Adrenal gland (tissue), 12 donors: Measurements from ENCODE around the gene ATXN7. TPM values are rescaled to one million over a fixed set of nuclear protein-coding genes. Genes with fewer than 3 reads are reported as not detected.
A peak's percentile ranks its signal among the peaks of the same experiment; 100 is the strongest.

ENCODE experiments used
- DNase-seq, 7 donors: peaks; one replicate each; pipeline ENCODE4 v3.0.0-alpha.2; 2019 to 2020
- H3K27ac ChIP-seq, 5 donors: fragments of 200-600 bp; sonication (generic) in 4 of 5; 1 replicate in 3 of 5; 2 replicates in 2 of 5; pipeline versions ENCODE4 v1.5.1 to v1.8.0; 2016 to 2020; ENCODE audit warnings: mild to moderate bottlenecking in 1 of 5
- H3K27me3 ChIP-seq: fragments of 200-600 bp; 2 replicates; pipeline ENCODE4 v1.8.0; 2021
- H3K36me3 ChIP-seq, 2 donors: fragments of 200-600 bp; replicated peaks in 1 of 2; 1 replicate in 1 of 2; 2 replicates in 1 of 2; pipeline versions ENCODE4 v1.5.1 to v1.8.0; 2018 to 2022
- H3K4me1 ChIP-seq, 2 donors: fragments of 200-600 bp; replicated peaks in 1 of 2; 1 replicate in 1 of 2; 2 replicates in 1 of 2; pipeline versions ENCODE4 v1.5.1 to v1.8.0; 2018 to 2021
- H3K4me3 ChIP-seq, 4 donors: fragments of 200-600 bp; sonication (generic) in 3 of 4; one replicate each; pipeline ENCODE4 v1.5.1; 2016 to 2018
- H3K9me3 ChIP-seq, 3 donors: fragments of 200-600 bp; sonication (generic) in 1 of 3; replicated peaks in 1 of 3; 1 replicate in 2 of 3; 2 replicates in 1 of 3; pipeline versions ENCODE4 v1.5.1 to v1.8.0; 2016 to 2021
- CTCF ChIP-seq, 6 experiments: fragments of 450-650 bp in 4 of 6; fragments of 200-600 bp in 2 of 6; sonication (generic) in 1 of 6; IDR thresholded peaks; 1 replicate in 5 of 6; 2 replicates in 1 of 6; pipeline versions ENCODE4 v1.5.1 to v1.8.0; 2016 to 2021; ENCODE audit warnings: antibody characterized with exemption in 6 of 6, mild to moderate bottlenecking in 2 of 6, moderate library complexity in 1 of 6
- POLR2A ChIP-seq, 2 donors: fragments of 450-650 bp; IDR thresholded peaks; one replicate each; pipeline ENCODE4 v1.6.1; 2017; ENCODE audit warnings: antibody characterized with exemption in 2 of 2, mild to moderate bottlenecking in 2 of 2, moderate library complexity in 1 of 2
- WGBS, 4 donors: extraction: QIAGEN DNeasy Blood & Tissue Kit in 2 of 4; methylation state at CpG; one replicate each; pipeline versions ENCODE4 v1.1.5 to v1.1.7; 2013 to 2017; 5-methylcytosine and 5-hydroxymethylcytosine counted together
- intact Hi-C, 2 donors: fragments of 100-400 bp; cut with DNase I; formaldehyde crosslinking; loops; one replicate each; pipeline versions ENCODE4 v1.14.1 to v1.15.0; 2022 to 2023
- polyA plus RNA-seq, 3 donors: library from polyadenylated mRNA; stranded (reverse); fragments of 200-250 nt in 2 of 3; fragments of 350-450 nt in 1 of 3; fragmentation: Illumina TruSeq in 1 of 3; extraction: RNeasy Lipid Tissue Mini Kit (QIAGEN cat#74804) in 1 of 3; gene quantifications; one replicate each; pipeline ENCODE4 v1.2.3, GENCODE V29; 2013 to 2014
- total RNA-seq, 9 donors: library from RNA; depleted of rRNA in 4 of 9; stranded (reverse); fragments of >200 nt in 4 of 9; fragments of 120-200 nt in 1 of 9; fragmentation: NEBNext Ultra II Directional in 1 of 9; extraction: Animal tissue kit (Norgen Biotek cat#: 25700) in 1 of 9; gene quantifications; one replicate each; pipeline versions ENCODE4 v1.1.0 to v1.2.4, GENCODE V29; 2013 to 2023
- donor health status: healthy with polysubstance abuse.
- donor health status: Bipolar disorder and iron deficiency.
- donor health status: DM: yes; HTN: yes; CAD: no.
- donor health status: DM: no; HTN: no; CAD: no.
- donor health status: DM: no; HTN: no; CAD: no.
- donor health status: DM: yes; HTN: yes; CAD: no.

Gene ATXN7
- total and polyA plus RNA-seq, 12 donors = 4.1 to 27.3 (median 18.0) TPM

DNA sequence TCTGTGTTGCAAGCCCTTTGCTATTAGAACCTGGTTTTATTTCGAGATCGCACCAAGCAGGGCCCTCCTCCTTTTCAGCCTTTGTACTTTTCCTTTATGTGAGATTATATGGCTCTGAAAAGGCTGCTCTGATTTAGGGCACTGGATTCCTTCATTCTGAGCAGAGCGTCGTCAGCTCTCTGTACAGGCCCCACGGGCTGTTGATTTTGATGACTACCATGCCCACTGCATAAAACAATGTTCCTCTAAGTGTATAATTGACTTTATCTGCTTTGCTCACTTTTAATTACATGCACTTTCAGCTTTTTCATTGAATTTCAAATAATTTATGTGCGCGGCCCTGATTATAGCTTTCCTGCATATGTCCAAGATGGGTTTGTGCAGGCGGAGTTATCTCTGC lies 164.0 kb downstream of the ATXN7 start:
- TF ChIP-seq CTCF (IDR thresholded peaks at IDR 0.05) = no peak
- TF ChIP-seq POLR2A (IDR thresholded peaks at IDR 0.05) = no peak
- Histone ChIP-seq H3K4me1 (peaks cover 0 to 14% of the 10 kb centered on the region in 2 donors), H3K4me3 (no peak overlapping the region), H3K27me3 (peaks cover 4% of the 10 kb centered on the region), H3K27ac (no peak overlapping the region), H3K36me3 (no peaks in the 10 kb centered on the region), H3K9me3 (no peaks in the 10 kb centered on the region)
- intact Hi-C loops = no loop called here
- WGBS, 4 donors = 69 to 85% (median 77%) methylated on average over 8 of the region's 8 CpGs
- no peak for DNase-seq

DNA sequence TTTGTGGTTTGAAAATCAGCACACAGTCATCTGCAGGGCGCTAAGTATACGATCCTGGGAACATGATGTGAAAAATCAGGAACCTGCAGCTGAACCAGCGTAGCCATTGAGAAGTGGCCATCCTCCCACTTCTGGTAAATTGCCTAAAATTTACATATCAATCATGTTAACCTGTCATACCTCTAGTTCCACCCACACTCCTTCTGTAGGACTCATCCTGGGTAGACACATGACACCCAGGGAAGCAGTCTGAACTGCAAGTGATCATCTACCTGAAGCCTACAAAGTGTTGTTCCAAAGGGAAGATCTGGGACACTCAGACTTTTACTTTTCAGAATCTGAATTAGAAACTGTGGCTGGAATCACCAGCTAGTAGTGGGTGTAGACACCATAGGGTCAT lies 165.1 kb downstream of the ATXN7 start:
- intact Hi-C loops = no loop called here
- Histone ChIP-seq H3K4me1 (peaks cover 0 to 11% of the 10 kb centered on the region in 2 donors), H3K36me3 (no peaks in the 10 kb centered on the region), H3K27me3 (peaks cover 4% of the 10 kb centered on the region), H3K27ac (no peak overlapping the region), H3K9me3 (no peaks in the 10 kb centered on the region), H3K4me3 (no peak overlapping the region)
- TF ChIP-seq CTCF (IDR thresholded peaks at IDR 0.05) (no peak), POLR2A (IDR thresholded peaks at IDR 0.05) (no peak)
- WGBS, 4 donors = 77 to 82% (median 79%) methylated on average over 3 of the region's 3 CpGs
- no peak for DNase-seq

DNA sequence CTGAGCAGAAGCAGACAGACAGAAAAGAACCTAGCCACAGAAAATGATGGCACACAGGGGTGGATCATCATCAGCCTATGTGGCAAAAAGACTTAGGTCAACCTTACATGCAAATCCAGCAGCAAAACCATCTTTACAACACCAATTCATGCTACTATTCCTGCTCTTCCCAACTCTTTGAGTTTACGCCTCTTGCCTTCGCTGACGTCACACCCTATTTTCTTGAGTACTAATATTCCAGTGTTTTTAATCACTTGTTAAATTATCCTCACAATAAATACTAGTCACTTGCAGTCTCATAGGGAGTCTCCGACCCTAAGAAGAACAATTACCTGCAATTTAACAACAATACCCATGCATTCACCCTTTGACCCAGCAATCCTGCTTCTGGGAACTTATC lies 165.6 kb downstream of the ATXN7 start:
- DNase-seq = no peak
- Histone ChIP-seq H3K36me3 (no peaks in the 10 kb centered on the region), H3K4me3 (no peak overlapping the region), H3K4me1 (peaks cover 0 to 10% of the 10 kb centered on the region in 2 donors), H3K27me3 (peaks cover 4% of the 10 kb centered on the region), H3K27ac (no peak overlapping the region), H3K9me3 (no peaks in the 10 kb centered on the region)
- intact Hi-C loops = no loop called here
- TF ChIP-seq CTCF (IDR thresholded peaks at IDR 0.05) = no peak
- TF ChIP-seq POLR2A (IDR thresholded peaks at IDR 0.05) = no peak
- 71 to 89% (median 85%) methylated on average over 4 of the region's 4 CpGs for WGBS, 4 donors

DNA sequence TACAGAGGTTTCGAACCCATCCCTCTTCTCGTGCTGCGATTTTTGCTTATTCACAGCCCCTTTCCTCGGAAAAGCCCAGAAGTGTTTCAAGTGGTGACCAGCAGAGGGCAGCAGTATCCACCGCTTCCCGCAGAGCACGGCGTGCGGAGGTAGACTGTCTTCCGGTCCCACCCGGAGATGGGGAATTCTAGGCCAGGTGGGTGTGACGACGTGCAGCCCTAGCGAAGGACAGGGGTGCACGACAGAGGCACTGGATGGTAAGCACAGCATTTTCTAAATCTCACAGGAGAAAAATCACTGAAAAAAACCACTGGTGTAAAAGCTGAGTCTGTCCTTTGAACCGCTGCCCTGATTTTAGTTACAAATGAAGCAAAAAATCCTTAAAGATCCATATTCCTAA lies 167.1 kb downstream of the ATXN7 start:
- H3K9me3 ChIP-seq = no peaks in the 10 kb centered on the region
- TF ChIP-seq CTCF (IDR thresholded peaks at IDR 0.05) = peak; percentile 76 to 95 (median 92)
- TF ChIP-seq POLR2A (IDR thresholded peaks at IDR 0.05) = no peak
- H3K36me3 ChIP-seq = no peaks in the 10 kb centered on the region
- H3K27ac ChIP-seq = no peak overlapping the region
- intact Hi-C loops = loop anchor here (2.0 to 5.0 kb wide), 2 partner anchors 367 to 454 kb away; no protein-coding TSS in a partner anchor
- H3K4me3 ChIP-seq = peak overlapping the region in 1 of 4 donors; percentile 39
- H3K27me3 ChIP-seq = peaks cover 4% of the 10 kb centered on the region
- 2 to 4% (median 3%) methylated on average over 10 to 16 of the region's 16 CpGs for WGBS, 4 donors
- peak; percentile 56 to 82 (median 71) for DNase-seq
- peaks cover 0 to 10% of the 10 kb centered on the region in 2 donors for H3K4me1 ChIP-seq
